ENCODE results near the gene LCMT1.

Gene LCMT1

GRCh38 chr16:25194273-25194878, 82.8 kb downstream of the LCMT1 start:
- no peak for DNase-seq (ENCODE audit: low read depth in 2 of 2)

- DNase-seq (ENCODE audit: low read depth in 2 of 2) = no peak
Measured at GRCh38 chr16:25198021-25198420, 86.5 kb downstream of the LCMT1 start.

GRCh38 chr16:25199457-25199856, 87.9 kb downstream of the LCMT1 start:
- no peak for DNase-seq (ENCODE audit: low read depth in 2 of 2)

- DNase-seq (ENCODE audit: low read depth in 2 of 2) = no peak
Measured at GRCh38 chr16:25210758-25211157, 99.2 kb downstream of the LCMT1 start.

- DNase-seq (ENCODE audit: low read depth in 2 of 2) = no peak
Measured at GRCh38 chr16:25212636-25213035, 101.1 kb downstream of the LCMT1 start.

- no peak for DNase-seq (ENCODE audit: low read depth in 2 of 2)
Measured at GRCh38 chr16:25213709-25214397, 102.3 kb downstream of the LCMT1 start.

GRCh38 chr16:25217112-25217511, 105.6 kb downstream of the LCMT1 start:
- no peak for DNase-seq (ENCODE audit: low read depth in 2 of 2)

GRCh38 chr16:25217921-25218320, 106.4 kb downstream of the LCMT1 start:
- no peak for DNase-seq (ENCODE audit: low read depth in 2 of 2)

GRCh38 chr16:25219070-25219737, 107.7 kb downstream of the LCMT1 start:
- DNase-seq (ENCODE audit: low read depth in 2 of 2) = no peak

GRCh38 chr16:25222959-25223358, 111.4 kb downstream of the LCMT1 start:
- no peak for DNase-seq (ENCODE audit: low read depth in 2 of 2)

- DNase-seq (ENCODE audit: low read depth in 2 of 2) = no peak
Measured at GRCh38 chr16:25223964-25224363, 112.4 kb downstream of the LCMT1 start.

- no peak for DNase-seq (ENCODE audit: low read depth in 2 of 2)
Measured at GRCh38 chr16:25224731-25225319, 113.3 kb downstream of the LCMT1 start.
